Psoas muscle (tissue), 8 donors: ENCODE measurements around the gene SYTL5. TPM values are rescaled to one million over a fixed set of nuclear protein-coding genes. Genes with fewer than 3 reads are reported as not detected.

ENCODE experiments used
- ATAC-seq, 4 donors: fragments of 200-7000 bp; cut with Tn5 transposase; one replicate each; pipeline ENCODE4 v1.9.1; 2020; ENCODE audit warnings: moderate library complexity in 3 of 4, mild to moderate bottlenecking in 2 of 4
- DNase-seq, 2 donors: peaks; one replicate each; pipeline ENCODE4 v3.0.0-alpha.2; 2020
- H3K27ac ChIP-seq: fragments of 200-600 bp; one replicate; pipeline ENCODE4 v1.8.0; 2022
- H3K27me3 ChIP-seq, 3 donors: fragments of 200-600 bp in 1 of 3; one replicate each; pipeline versions ENCODE4 v1.6.1 to v1.8.0; 2013 to 2022; ENCODE audit warnings: low read length in 2 of 3, mild to moderate bottlenecking in 2 of 3, moderate library complexity in 1 of 3; ENCODE audit not compliant: insufficient read depth in 3 of 3
- H3K36me3 ChIP-seq, 2 donors: fragments of 200-600 bp in 1 of 2; one replicate each; pipeline versions ENCODE4 v1.6.1 to v1.8.0; 2013 to 2022; ENCODE audit warnings: low read depth in 1 of 2, mild to moderate bottlenecking in 1 of 2, moderate library complexity in 1 of 2; ENCODE audit not compliant: insufficient read depth in 1 of 2
- H3K4me1 ChIP-seq: fragments of 200-600 bp; one replicate; pipeline ENCODE4 v1.8.0; 2022
- H3K4me3 ChIP-seq: fragments of 200-600 bp; one replicate; pipeline ENCODE4 v1.8.0; 2022; ENCODE audit warnings: mild to moderate bottlenecking
- H3K9me3 ChIP-seq: fragments of 200-600 bp; one replicate; pipeline ENCODE4 v1.8.0; 2022
- WGBS, 3 donors: extraction: QIAGEN DNeasy Blood & Tissue Kit; methylation state at CpG; one replicate each; pipeline versions ENCODE4 v1.1.6 to v1.1.7; 2013; 5-methylcytosine and 5-hydroxymethylcytosine counted together
- intact Hi-C, 2 donors: fragments of 100-400 bp; cut with DNase I; formaldehyde crosslinking; loops; one replicate each; pipeline versions ENCODE4 v1.11.0 to v1.14.2; 2022
- polyA plus RNA-seq, 3 donors: library from polyadenylated mRNA; stranded (reverse); fragments of 200-250 nt; gene quantifications; one replicate each; pipeline ENCODE4 v1.2.3, GENCODE V29; 2013
- total RNA-seq, 4 donors: library from RNA; stranded (reverse); fragmentation: NEBNext Ultra II Directional in 2 of 4; extraction: Animal tissue kit (Norgen Biotek cat#: 25700) in 2 of 4; gene quantifications; one replicate each; pipeline versions ENCODE4 v1.2.1 to v1.2.4, GENCODE V29; 2021 to 2023
- TF ChIP-seq, protein P1 (sequence below): fragments of 200-600 bp; IDR thresholded peaks from one replicate; pipeline ENCODE4 v1.8.0; 2022; ENCODE audit warnings: antibody characterized with exemption
- donor health status: healthy with polysubstance abuse.
- donor health status: DM: no; HTN: no; CAD: no; lungs with moderate emphysema.
- donor health status: Bipolar disorder and iron deficiency.
- donor health status: healthy.
- donor health status: DM: yes; HTN: yes; CAD: no.
- donor health status: DM: no; HTN: no; CAD: no.
- donor health status: DM: no; HTN: no; CAD: no.
- donor health status: DM: yes; HTN: yes; CAD: no.

The SYTL5 gene
- total and polyA plus RNA-seq, 7 donors = 0.01 TPM; not detected in 6

DNA sequence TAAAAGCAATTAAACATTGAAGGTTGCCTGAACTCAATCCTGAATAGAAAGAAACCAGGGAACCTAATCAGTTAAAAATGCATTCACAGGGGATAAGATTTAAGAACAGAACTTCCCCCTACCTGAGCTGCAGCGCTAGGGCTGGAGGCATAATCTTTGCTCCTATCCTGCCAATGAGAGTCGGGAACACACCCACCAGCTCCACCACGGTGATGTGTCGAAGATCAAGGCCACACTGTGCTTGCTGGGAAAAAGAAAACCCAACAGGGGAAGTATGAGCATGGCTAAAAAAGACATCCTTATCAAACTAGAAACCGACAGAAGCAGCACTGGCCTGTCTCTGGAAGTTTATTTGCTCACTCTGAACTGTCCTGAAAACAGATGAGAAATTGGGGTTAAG is 148.0 kb downstream of the SYTL5 start:
- intact Hi-C loops = no loop called here

DNA sequence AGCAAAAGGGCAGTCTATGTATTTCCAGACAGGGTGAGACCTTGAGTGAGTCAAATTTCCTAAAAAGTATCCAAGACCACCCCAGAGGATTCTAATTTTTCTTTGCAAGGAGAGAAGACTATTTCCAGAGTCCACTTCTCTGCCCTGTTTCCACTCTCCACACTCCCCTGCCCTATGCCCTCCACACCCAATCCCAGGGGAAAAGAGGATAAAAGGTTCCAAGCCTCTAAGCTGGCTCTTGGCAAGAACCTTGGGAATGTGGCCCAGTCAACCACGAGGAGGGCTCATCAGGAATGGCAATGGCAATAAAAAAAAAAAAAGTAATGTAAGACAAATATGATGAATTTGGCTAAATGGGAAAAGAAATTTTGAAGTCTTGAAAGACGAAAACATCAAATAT is 148.5 kb downstream of the SYTL5 start:
- TF ChIP-seq, protein P1, sequence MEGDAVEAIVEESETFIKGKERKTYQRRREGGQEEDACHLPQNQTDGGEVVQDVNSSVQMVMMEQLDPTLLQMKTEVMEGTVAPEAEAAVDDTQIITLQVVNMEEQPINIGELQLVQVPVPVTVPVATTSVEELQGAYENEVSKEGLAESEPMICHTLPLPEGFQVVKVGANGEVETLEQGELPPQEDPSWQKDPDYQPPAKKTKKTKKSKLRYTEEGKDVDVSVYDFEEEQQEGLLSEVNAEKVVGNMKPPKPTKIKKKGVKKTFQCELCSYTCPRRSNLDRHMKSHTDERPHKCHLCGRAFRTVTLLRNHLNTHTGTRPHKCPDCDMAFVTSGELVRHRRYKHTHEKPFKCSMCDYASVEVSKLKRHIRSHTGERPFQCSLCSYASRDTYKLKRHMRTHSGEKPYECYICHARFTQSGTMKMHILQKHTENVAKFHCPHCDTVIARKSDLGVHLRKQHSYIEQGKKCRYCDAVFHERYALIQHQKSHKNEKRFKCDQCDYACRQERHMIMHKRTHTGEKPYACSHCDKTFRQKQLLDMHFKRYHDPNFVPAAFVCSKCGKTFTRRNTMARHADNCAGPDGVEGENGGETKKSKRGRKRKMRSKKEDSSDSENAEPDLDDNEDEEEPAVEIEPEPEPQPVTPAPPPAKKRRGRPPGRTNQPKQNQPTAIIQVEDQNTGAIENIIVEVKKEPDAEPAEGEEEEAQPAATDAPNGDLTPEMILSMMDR = no peak
- intact Hi-C loops = no loop called here
- ATAC-seq (no peak), DNase-seq (no peak)
- H3K4me3 ChIP-seq = no peak overlapping the region
- 34 to 52% (median 40%) methylated on average over 2 of the region's 2 CpGs for WGBS, 3 donors
- H3K27me3 ChIP-seq = peaks cover 0 to 22% (median 0%) of the 10 kb centered on the region in 3 donors
- no peaks in the 10 kb centered on the region for H3K36me3 ChIP-seq
- no peaks in the 10 kb centered on the region for H3K4me1 ChIP-seq
- no peaks in the 10 kb centered on the region for H3K9me3 ChIP-seq
- H3K27ac ChIP-seq = no peak overlapping the region

More for the DNA sequence above, 148.0 kb downstream of the SYTL5 start:
- 65 to 84% (median 81%) methylated on average over 5 of the region's 5 CpGs for WGBS, 3 donors
- no peaks in the 10 kb centered on the region for H3K9me3 ChIP-seq
- TF ChIP-seq, protein P1 = no peak
- no peaks in the 10 kb centered on the region for H3K36me3 ChIP-seq
- H3K4me3 ChIP-seq = no peak overlapping the region
- no peak for ATAC-seq
- no peak overlapping the region for H3K27ac ChIP-seq
- DNase-seq = no peak
- peaks cover 0 to 24% (median 0%) of the 10 kb centered on the region in 3 donors for H3K27me3 ChIP-seq
- no peaks in the 10 kb centered on the region for H3K4me1 ChIP-seq

DNA sequence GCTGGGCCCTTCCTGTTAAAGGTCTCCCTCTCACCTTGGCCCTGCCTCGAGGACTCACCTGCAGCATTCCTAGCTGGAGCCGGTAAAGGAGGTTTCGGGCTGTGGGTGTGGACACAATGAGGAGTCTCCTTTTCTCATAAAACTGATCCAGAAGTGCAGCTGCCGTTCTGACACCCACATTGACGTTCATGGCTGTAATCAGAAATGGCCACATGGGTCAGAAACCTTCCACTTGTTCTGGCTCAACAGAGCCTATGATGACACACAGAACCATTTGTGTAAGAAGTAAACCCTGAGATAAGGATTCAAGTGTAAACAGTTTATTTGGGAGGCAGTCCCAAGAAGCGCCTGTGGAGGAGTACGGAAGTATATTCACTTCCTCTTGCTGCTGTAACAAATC is 150.5 kb downstream of the SYTL5 start:
- DNase-seq (no peak), ATAC-seq (no peak)
- Histone ChIP-seq H3K27ac (no peak overlapping the region), H3K27me3 (peaks cover 0 to 18% (median 0%) of the 10 kb centered on the region in 3 donors), H3K36me3 (no peaks in the 10 kb centered on the region), H3K9me3 (no peaks in the 10 kb centered on the region), H3K4me1 (no peaks in the 10 kb centered on the region), H3K4me3 (no peak overlapping the region)
- TF ChIP-seq, protein P1 = no peak
- WGBS, 3 donors = 70 to 90% (median 77%) methylated on average over 7 of the region's 7 CpGs
- intact Hi-C loops = no loop called here

DNA sequence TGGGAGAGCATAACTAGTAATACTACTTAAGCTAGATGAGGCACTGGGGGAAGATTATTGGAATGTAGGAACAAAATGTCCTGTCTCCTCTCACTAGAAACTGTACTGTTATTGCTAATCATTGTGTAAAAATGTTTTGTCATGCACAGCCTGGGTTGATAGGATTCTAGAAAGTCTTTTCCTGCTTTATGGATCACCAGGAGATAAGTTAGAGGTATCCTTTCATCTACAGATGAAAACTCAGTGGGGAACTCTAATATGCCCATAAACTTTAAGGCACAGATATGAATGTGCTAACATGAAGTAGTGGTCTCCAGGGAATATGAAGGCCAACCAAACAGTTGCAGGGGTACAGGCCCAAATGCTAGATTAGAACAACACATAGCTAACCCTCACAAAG is 156.8 kb downstream of the SYTL5 start:
- DNase-seq (no peak), ATAC-seq (no peak)
- H3K9me3 ChIP-seq = no peaks in the 10 kb centered on the region
- TF ChIP-seq, protein P1 = no peak
- intact Hi-C loops = loop anchor here in 1 of 2 donors (10.0 kb wide), 1 partner anchor 238 kb away; no protein-coding TSS in a partner anchor
- H3K27me3 ChIP-seq = peaks cover 0 to 14% (median 0%) of the 10 kb centered on the region in 3 donors
- H3K4me1 ChIP-seq = no peaks in the 10 kb centered on the region
- no peak overlapping the region for H3K4me3 ChIP-seq
- no peak overlapping the region for H3K27ac ChIP-seq
- no peaks in the 10 kb centered on the region for H3K36me3 ChIP-seq

DNA sequence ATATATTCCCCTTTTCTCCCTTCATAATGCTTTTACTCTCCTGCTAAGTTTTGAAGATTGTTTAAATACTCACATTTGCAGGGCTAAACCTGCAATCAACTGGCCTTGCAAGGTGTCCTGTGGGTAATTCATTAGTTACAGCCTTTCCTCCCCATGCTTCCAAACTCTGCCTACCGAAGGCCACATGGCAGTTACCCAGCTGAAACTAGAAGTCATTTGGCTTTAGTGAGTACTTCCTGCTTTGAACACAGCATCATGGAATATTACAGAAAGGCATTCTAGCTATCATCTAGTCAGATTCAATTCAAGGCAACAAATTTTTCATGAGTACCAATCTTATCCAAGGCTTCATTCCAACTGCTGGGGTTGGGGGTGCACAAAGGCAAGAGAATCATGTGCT is 158.7 kb downstream of the SYTL5 start:
- intact Hi-C loops = loop anchor here in 1 of 2 donors (10.0 kb wide), 1 partner anchor 240 kb away; no protein-coding TSS in a partner anchor
- 38 to 56% (median 41%) methylated on average over 1 of the region's 1 CpG for WGBS, 3 donors

More for the DNA sequence above, 158.7 kb downstream of the SYTL5 start:
- DNase-seq = no peak
- no peaks in the 10 kb centered on the region for H3K4me1 ChIP-seq
- H3K27me3 ChIP-seq = peaks cover 0 to 14% (median 0%) of the 10 kb centered on the region in 3 donors
- H3K36me3 ChIP-seq = no peaks in the 10 kb centered on the region
- no peak overlapping the region for H3K4me3 ChIP-seq
- H3K9me3 ChIP-seq = no peaks in the 10 kb centered on the region
- no peak overlapping the region for H3K27ac ChIP-seq
- no peak for ATAC-seq
- TF ChIP-seq, protein P1 = no peak
